ENCODE results near the gene DHDDS.

DHDDS gene

GRCh38 chr1:26418865-26419349 is 13.2 kb upstream of the DHDDS start:
- FAIRE-seq (no peak), DNase-seq (ENCODE audit: insufficient read length, low spot score) (no peak)
- TF ChIP-seq, protein P1, sequence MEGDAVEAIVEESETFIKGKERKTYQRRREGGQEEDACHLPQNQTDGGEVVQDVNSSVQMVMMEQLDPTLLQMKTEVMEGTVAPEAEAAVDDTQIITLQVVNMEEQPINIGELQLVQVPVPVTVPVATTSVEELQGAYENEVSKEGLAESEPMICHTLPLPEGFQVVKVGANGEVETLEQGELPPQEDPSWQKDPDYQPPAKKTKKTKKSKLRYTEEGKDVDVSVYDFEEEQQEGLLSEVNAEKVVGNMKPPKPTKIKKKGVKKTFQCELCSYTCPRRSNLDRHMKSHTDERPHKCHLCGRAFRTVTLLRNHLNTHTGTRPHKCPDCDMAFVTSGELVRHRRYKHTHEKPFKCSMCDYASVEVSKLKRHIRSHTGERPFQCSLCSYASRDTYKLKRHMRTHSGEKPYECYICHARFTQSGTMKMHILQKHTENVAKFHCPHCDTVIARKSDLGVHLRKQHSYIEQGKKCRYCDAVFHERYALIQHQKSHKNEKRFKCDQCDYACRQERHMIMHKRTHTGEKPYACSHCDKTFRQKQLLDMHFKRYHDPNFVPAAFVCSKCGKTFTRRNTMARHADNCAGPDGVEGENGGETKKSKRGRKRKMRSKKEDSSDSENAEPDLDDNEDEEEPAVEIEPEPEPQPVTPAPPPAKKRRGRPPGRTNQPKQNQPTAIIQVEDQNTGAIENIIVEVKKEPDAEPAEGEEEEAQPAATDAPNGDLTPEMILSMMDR (IDR thresholded peaks at IDR 0.05; ENCODE audit: insufficient read depth, missing control alignments), result no peak

DNA sequence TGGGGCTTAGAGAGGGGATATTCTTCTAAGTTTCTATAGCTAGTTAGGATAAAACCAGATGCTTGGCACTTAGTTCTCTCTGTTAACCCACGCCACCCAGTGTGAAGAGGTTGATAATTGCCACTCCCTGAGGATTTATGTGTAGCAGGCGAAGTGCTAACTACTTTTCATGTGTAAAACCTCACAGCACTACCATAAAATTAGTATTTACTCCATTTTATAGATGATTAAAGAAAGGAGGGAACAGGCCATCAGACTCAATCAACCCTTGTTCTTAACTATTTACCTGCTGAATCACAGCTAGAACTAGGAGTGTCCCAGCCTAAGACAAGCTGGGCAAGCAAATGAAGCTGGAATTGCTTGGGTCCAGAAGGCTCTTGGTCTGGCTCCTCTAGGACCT is 12.6 kb upstream of the DHDDS start:
- FAIRE-seq (no peak), DNase-seq (ENCODE audit: insufficient read length, low spot score) (no peak)
- TF ChIP-seq, protein P1 (IDR thresholded peaks at IDR 0.05; ENCODE audit: insufficient read depth, missing control alignments), result no peak

GRCh38 chr1:26429721-26430120 is 2.4 kb upstream of the DHDDS start:
- DNase-seq (ENCODE audit: insufficient read length, low spot score) (no peak), FAIRE-seq (no peak)
- TF ChIP-seq, protein P1 (IDR thresholded peaks at IDR 0.05; ENCODE audit: insufficient read depth, missing control alignments), result no peak

- DNase-seq (ENCODE audit: insufficient read length, low spot score), result no peak
- FAIRE-seq, result no peak
- TF ChIP-seq, protein P1 (IDR thresholded peaks at IDR 0.05; ENCODE audit: insufficient read depth, missing control alignments), result no peak
Measured at GRCh38 chr1:26432793-26433192, 672 bp downstream of the DHDDS start.

DNA sequence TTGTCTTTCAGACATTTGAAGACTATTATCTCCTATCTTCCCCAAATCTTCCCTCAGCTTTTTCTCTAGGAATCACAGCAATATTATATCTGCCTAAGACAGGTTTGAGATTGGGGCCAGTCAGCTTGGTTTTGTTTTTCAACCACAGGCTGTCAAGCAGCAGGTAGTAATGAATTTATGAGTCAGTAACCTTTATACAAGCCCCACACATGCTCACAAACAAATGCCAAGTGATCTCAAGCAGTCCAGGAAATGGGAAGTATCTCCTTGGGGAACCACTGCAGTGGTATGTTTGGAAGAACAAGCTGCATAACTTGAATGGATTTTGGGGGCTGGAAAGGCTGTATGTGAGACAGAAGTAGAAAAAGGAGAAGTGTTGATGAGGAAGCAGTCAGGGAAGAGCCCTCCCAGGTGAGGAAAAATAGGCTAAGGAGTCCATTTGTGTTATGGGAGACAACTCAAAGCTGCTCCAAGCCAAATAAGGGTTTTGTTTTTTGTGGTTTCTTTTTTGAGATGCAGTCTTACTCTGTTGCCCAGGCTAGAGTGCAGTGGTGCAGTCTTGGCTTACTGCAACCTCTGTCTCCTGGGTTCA is 2.1 kb downstream of the DHDDS start:
- no peak for DNase-seq (ENCODE audit: insufficient read length, low spot score)
- FAIRE-seq, result no peak
- TF ChIP-seq, protein P1 (IDR thresholded peaks at IDR 0.05; ENCODE audit: insufficient read depth, missing control alignments), result no peak

GRCh38 chr1:26438041-26438440 is 5.9 kb downstream of the DHDDS start:
- no peak for FAIRE-seq
- no peak for DNase-seq (ENCODE audit: insufficient read length, low spot score)
- TF ChIP-seq, protein P1 (IDR thresholded peaks at IDR 0.05; ENCODE audit: insufficient read depth, missing control alignments), result no peak

GRCh38 chr1:26440259-26440658 is 8.1 kb downstream of the DHDDS start:
- DNase-seq (ENCODE audit: insufficient read length, low spot score) (no peak), FAIRE-seq (no peak)
- TF ChIP-seq, protein P1 (IDR thresholded peaks at IDR 0.05; ENCODE audit: insufficient read depth, missing control alignments), result no peak
